Measurements from ENCODE around the gene PXMP2. TPM values are rescaled to one million over a fixed set of nuclear protein-coding genes. Genes with fewer than 3 reads are reported as not detected.

PXMP2 gene
- total RNA-seq, 3 donors from 2014 or later: 29.0 to 50.9 (median 31.8) TPM

GRCh38 chr12:132720606-132721345 lies 33.4 kb downstream of the PXMP2 start:
- Histone ChIP-seq H3K4me1 (no peaks in the 10 kb centered on the region), H3K27me3 (no peaks in the 10 kb centered on the region), H3K27ac (no peak overlapping the region), H3K9me3 (no peaks in the 10 kb centered on the region), H3K36me3 (no peaks in the 10 kb centered on the region), H3K4me3 (no peak overlapping the region)
- TF ChIP-seq POLR2A (IDR thresholded peaks at IDR 0.05) (no peak), CTCF (IDR thresholded peaks at IDR 0.05) (no peak), POLR2AphosphoS5 (IDR thresholded peaks at IDR 0.05) (no peak)
- DNase-seq (ENCODE audit: low spot score in 2 of 2): no peak
- intact Hi-C loops (cut with DNase I; ENCODE audit: low total_unique reads): no loop called here

GRCh38 chr12:132723015-132723763 lies 35.8 kb downstream of the PXMP2 start:
- Histone ChIP-seq H3K4me3 (no peak overlapping the region), H3K36me3 (no peaks in the 10 kb centered on the region), H3K9me3 (no peaks in the 10 kb centered on the region), H3K27ac (no peak overlapping the region), H3K4me1 (no peaks in the 10 kb centered on the region), H3K27me3 (no peaks in the 10 kb centered on the region)
- TF ChIP-seq POLR2A (IDR thresholded peaks at IDR 0.05) (no peak), CTCF (IDR thresholded peaks at IDR 0.05) (no peak), POLR2AphosphoS5 (IDR thresholded peaks at IDR 0.05) (no peak)
- no peak for DNase-seq (ENCODE audit: low spot score in 2 of 2)
- intact Hi-C loops (cut with DNase I; ENCODE audit: low total_unique reads): no loop called here

GRCh38 chr12:132723764-132724140 lies 36.4 kb downstream of the PXMP2 start:
- TF ChIP-seq POLR2A (IDR thresholded peaks at IDR 0.05) (no peak), POLR2AphosphoS5 (IDR thresholded peaks at IDR 0.05) (no peak), CTCF (IDR thresholded peaks at IDR 0.05) (no peak)
- intact Hi-C loops (cut with DNase I; ENCODE audit: low total_unique reads): no loop called here
- no peak for DNase-seq (ENCODE audit: low spot score in 2 of 2)
- H3K27ac ChIP-seq: no peak overlapping the region
- H3K4me3 ChIP-seq: no peak overlapping the region
- no peaks in the 10 kb centered on the region for H3K4me1 ChIP-seq
- H3K9me3 ChIP-seq: no peaks in the 10 kb centered on the region
- no peaks in the 10 kb centered on the region for H3K36me3 ChIP-seq
- no peaks in the 10 kb centered on the region for H3K27me3 ChIP-seq

GRCh38 chr12:132724506-132725241 lies 37.3 kb downstream of the PXMP2 start:
- Histone ChIP-seq H3K36me3 (no peaks in the 10 kb centered on the region), H3K9me3 (no peaks in the 10 kb centered on the region), H3K27ac (no peak overlapping the region), H3K4me3 (no peak overlapping the region), H3K4me1 (no peaks in the 10 kb centered on the region), H3K27me3 (no peaks in the 10 kb centered on the region)
- no peak for DNase-seq (ENCODE audit: low spot score in 2 of 2)
- intact Hi-C loops (cut with DNase I; ENCODE audit: low total_unique reads): no loop called here
- TF ChIP-seq CTCF (IDR thresholded peaks at IDR 0.05) (no peak), POLR2A (IDR thresholded peaks at IDR 0.05) (no peak), POLR2AphosphoS5 (IDR thresholded peaks at IDR 0.05) (no peak)

Measured in breast epithelium (tissue), 4 donors.